GM10266 (cell line): ENCODE measurements around the gene ADAM15.

Source experiments
- DNase-seq: peaks from one replicate; pipeline ENCODE4 v3.0.0; 2012; ENCODE audit errors: extremely low spot score
- TF ChIP-seq, protein P1 (sequence below): IDR thresholded peaks from 2 replicates; pipeline ENCODE4 v1.5.1; 2012; ENCODE audit warnings: mild to moderate bottlenecking, low read depth; ENCODE audit not compliant: control insufficient read depth, insufficient read depth; ENCODE audit errors: missing control alignments

ADAM15 gene

GRCh38 chr1:155018617-155019348 is 32.3 kb upstream of the ADAM15 start:
- TF ChIP-seq, protein P1, sequence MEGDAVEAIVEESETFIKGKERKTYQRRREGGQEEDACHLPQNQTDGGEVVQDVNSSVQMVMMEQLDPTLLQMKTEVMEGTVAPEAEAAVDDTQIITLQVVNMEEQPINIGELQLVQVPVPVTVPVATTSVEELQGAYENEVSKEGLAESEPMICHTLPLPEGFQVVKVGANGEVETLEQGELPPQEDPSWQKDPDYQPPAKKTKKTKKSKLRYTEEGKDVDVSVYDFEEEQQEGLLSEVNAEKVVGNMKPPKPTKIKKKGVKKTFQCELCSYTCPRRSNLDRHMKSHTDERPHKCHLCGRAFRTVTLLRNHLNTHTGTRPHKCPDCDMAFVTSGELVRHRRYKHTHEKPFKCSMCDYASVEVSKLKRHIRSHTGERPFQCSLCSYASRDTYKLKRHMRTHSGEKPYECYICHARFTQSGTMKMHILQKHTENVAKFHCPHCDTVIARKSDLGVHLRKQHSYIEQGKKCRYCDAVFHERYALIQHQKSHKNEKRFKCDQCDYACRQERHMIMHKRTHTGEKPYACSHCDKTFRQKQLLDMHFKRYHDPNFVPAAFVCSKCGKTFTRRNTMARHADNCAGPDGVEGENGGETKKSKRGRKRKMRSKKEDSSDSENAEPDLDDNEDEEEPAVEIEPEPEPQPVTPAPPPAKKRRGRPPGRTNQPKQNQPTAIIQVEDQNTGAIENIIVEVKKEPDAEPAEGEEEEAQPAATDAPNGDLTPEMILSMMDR = no peak
- no peak for DNase-seq

DNA sequence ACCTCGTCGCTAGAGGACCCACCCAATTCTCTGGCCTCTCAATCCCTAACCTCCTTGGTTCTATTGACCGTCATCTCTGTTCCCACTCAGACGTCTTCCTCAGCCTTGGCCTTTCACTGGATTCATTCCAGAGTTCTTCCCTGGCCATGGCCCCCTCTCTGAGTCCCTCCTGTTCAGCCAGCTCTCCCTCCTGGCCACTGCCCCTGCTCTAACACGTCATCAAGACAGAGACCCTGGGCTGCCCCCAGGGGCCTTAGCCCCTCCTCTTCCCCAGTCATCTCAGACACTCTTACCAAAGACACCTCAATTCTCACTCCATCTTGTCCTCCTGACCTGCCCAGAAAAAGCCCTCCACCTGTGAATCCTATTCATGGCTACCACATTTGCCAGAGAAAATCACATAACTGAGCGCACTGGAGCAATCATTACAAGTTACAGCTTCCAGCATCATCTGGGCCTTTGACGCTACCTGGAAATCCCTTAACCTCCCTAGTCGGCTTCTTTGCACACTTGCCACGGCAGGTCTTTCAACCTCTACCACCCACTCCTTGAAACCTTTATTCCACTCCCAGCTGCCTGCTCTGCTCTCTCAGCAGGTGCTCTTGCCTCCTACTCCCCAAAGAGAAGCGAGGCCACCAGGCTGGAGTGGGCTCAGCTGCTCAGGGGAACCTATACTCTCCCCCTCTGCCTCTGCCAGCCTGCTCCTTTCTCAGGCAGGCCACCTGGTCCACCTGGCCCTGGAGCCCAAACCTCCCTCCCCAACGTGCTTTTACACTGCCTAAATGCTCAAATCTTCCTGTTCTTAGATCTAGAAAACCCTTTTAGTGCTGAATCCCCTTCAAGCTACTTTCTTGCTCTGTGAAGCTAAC is 31.5 kb upstream of the ADAM15 start:
- no peak for DNase-seq
- TF ChIP-seq, protein P1 = no peak

GRCh38 chr1:155022136-155022926 is 28.8 kb upstream of the ADAM15 start:
- no peak for DNase-seq
- TF ChIP-seq, protein P1 = no peak

- TF ChIP-seq, protein P1 = no peak
- no peak for DNase-seq
Measured at GRCh38 chr1:155022927-155023236, 28.2 kb upstream of the ADAM15 start.

GRCh38 chr1:155023627-155024026 is 27.5 kb upstream of the ADAM15 start:
- TF ChIP-seq, protein P1 = no peak
- DNase-seq = no peak

GRCh38 chr1:155024315-155024714 is 26.8 kb upstream of the ADAM15 start:
- no peak for DNase-seq
- TF ChIP-seq, protein P1 = no peak
